ENCODE results near the gene REV3L. TPM values are rescaled to one million over a fixed set of nuclear protein-coding genes. Genes with fewer than 3 reads are reported as not detected.

REV3L gene
- total and polyA plus RNA-seq, 2 donors: 33.8 to 132 TPM

- Histone ChIP-seq H3K27ac (ENCODE audit: low read depth) (no peak overlapping the region), H3K4me3 (ENCODE audit: low read depth, low read length) (no peak overlapping the region), H3K4me1 (ENCODE audit: insufficient read depth) (no peaks in the 10 kb centered on the region), H3K36me3 (ENCODE audit: insufficient read depth) (no peaks in the 10 kb centered on the region)
- no peak for DNase-seq (ENCODE audit: extremely low spot score)
- WGBS: 23% methylated on average over 2 of the region's 2 CpGs
Measured at GRCh38 chr6:111417181-111417585, 65.8 kb downstream of the REV3L start.

GRCh38 chr6:111416529-111416928, 66.5 kb downstream of the REV3L start:
- no peaks in the 10 kb centered on the region for H3K4me1 ChIP-seq (ENCODE audit: insufficient read depth)
- no peak for DNase-seq (ENCODE audit: extremely low spot score)
- no peaks in the 10 kb centered on the region for H3K36me3 ChIP-seq (ENCODE audit: insufficient read depth)
- H3K4me3 ChIP-seq (ENCODE audit: low read depth, low read length): no peak overlapping the region
- H3K27ac ChIP-seq (ENCODE audit: low read depth): no peak overlapping the region

GRCh38 chr6:111414373-111414772, 68.6 kb downstream of the REV3L start:
- Histone ChIP-seq H3K36me3 (ENCODE audit: insufficient read depth) (no peaks in the 10 kb centered on the region), H3K4me1 (ENCODE audit: insufficient read depth) (no peaks in the 10 kb centered on the region), H3K27ac (ENCODE audit: low read depth) (no peak overlapping the region), H3K4me3 (ENCODE audit: low read depth, low read length) (no peak overlapping the region)
- no peak for DNase-seq (ENCODE audit: extremely low spot score)
- 96% methylated on average over 1 of the region's 1 CpG for WGBS

GRCh38 chr6:111411978-111412566, 70.9 kb downstream of the REV3L start:
- DNase-seq (ENCODE audit: extremely low spot score): no peak
- no peak overlapping the region for H3K27ac ChIP-seq (ENCODE audit: low read depth)
- H3K36me3 ChIP-seq (ENCODE audit: insufficient read depth): no peaks in the 10 kb centered on the region
- H3K4me1 ChIP-seq (ENCODE audit: insufficient read depth): no peaks in the 10 kb centered on the region
- no peak overlapping the region for H3K4me3 ChIP-seq (ENCODE audit: low read depth, low read length)
- 77% methylated on average over 4 of the region's 4 CpGs for WGBS

- Histone ChIP-seq H3K4me1 (ENCODE audit: insufficient read depth) (no peaks in the 10 kb centered on the region), H3K4me3 (ENCODE audit: low read depth, low read length) (no peak overlapping the region), H3K36me3 (ENCODE audit: insufficient read depth) (no peaks in the 10 kb centered on the region), H3K27ac (ENCODE audit: low read depth) (no peak overlapping the region)
- WGBS: 82% methylated on average over 4 of the region's 4 CpGs
- DNase-seq (ENCODE audit: extremely low spot score): no peak
Measured at GRCh38 chr6:111411046-111411445, 72.0 kb downstream of the REV3L start.

- no peak for DNase-seq (ENCODE audit: extremely low spot score)
- Histone ChIP-seq H3K4me3 (ENCODE audit: low read depth, low read length) (no peak overlapping the region), H3K36me3 (ENCODE audit: insufficient read depth) (no peaks in the 10 kb centered on the region), H3K4me1 (ENCODE audit: insufficient read depth) (no peaks in the 10 kb centered on the region), H3K27ac (ENCODE audit: low read depth) (no peak overlapping the region)
- WGBS: 71% methylated on average over 3 of the region's 3 CpGs
Measured at GRCh38 chr6:111410371-111410770, 72.6 kb downstream of the REV3L start.

GRCh38 chr6:111409430-111409829, 73.6 kb downstream of the REV3L start:
- 93% methylated on average over 1 of the region's 1 CpG for WGBS
- Histone ChIP-seq H3K27ac (ENCODE audit: low read depth) (no peak overlapping the region), H3K4me3 (ENCODE audit: low read depth, low read length) (no peak overlapping the region), H3K4me1 (ENCODE audit: insufficient read depth) (no peaks in the 10 kb centered on the region), H3K36me3 (ENCODE audit: insufficient read depth) (no peaks in the 10 kb centered on the region)
- DNase-seq (ENCODE audit: extremely low spot score): no peak

- no peak for DNase-seq (ENCODE audit: extremely low spot score)
- Histone ChIP-seq H3K27ac (ENCODE audit: low read depth) (no peak overlapping the region), H3K4me3 (ENCODE audit: low read depth, low read length) (no peak overlapping the region), H3K4me1 (ENCODE audit: insufficient read depth) (no peaks in the 10 kb centered on the region), H3K36me3 (ENCODE audit: insufficient read depth) (no peaks in the 10 kb centered on the region)
- WGBS: 86% methylated on average over 4 of the region's 4 CpGs
Measured at GRCh38 chr6:111407686-111408085, 75.3 kb downstream of the REV3L start.

GRCh38 chr6:111406200-111406721, 76.8 kb downstream of the REV3L start:
- no peak for DNase-seq (ENCODE audit: extremely low spot score)
- no peaks in the 10 kb centered on the region for H3K36me3 ChIP-seq (ENCODE audit: insufficient read depth)

GRCh38 chr6:111403388-111403787, 79.6 kb downstream of the REV3L start:
- no peak for DNase-seq (ENCODE audit: extremely low spot score)
- Histone ChIP-seq H3K4me3 (ENCODE audit: low read depth, low read length) (no peak overlapping the region), H3K4me1 (ENCODE audit: insufficient read depth) (no peaks in the 10 kb centered on the region), H3K27ac (ENCODE audit: low read depth) (no peak overlapping the region), H3K36me3 (ENCODE audit: insufficient read depth) (no peaks in the 10 kb centered on the region)
- WGBS: 90% methylated on average over 3 of the region's 3 CpGs

More at GRCh38 chr6:111406200-111406721, 76.8 kb downstream of the REV3L start:
- H3K4me1 ChIP-seq (ENCODE audit: insufficient read depth): no peaks in the 10 kb centered on the region
- H3K4me3 ChIP-seq (ENCODE audit: low read depth, low read length): no peak overlapping the region
- 79% methylated on average over 3 of the region's 3 CpGs for WGBS
- peak overlapping the region; percentile 67 for H3K27ac ChIP-seq (ENCODE audit: low read depth)

- 83% methylated on average over 3 of the region's 3 CpGs for WGBS
Measured at GRCh38 chr6:111399626-111400025, 83.4 kb downstream of the REV3L start.

GRCh38 chr6:111388681-111389080, 94.3 kb downstream of the REV3L start:
- DNase-seq (ENCODE audit: extremely low spot score): no peak
- 74% methylated on average over 2 of the region's 2 CpGs for WGBS
- H3K4me3 ChIP-seq (ENCODE audit: low read depth, low read length): no peak overlapping the region
- H3K36me3 ChIP-seq (ENCODE audit: insufficient read depth): peaks cover 2% of the 10 kb centered on the region
- no peak overlapping the region for H3K27ac ChIP-seq (ENCODE audit: low read depth)
- no peaks in the 10 kb centered on the region for H3K4me1 ChIP-seq (ENCODE audit: insufficient read depth)

More at GRCh38 chr6:111399626-111400025, 83.4 kb downstream of the REV3L start:
- Histone ChIP-seq H3K4me1 (ENCODE audit: insufficient read depth) (no peaks in the 10 kb centered on the region), H3K4me3 (ENCODE audit: low read depth, low read length) (no peak overlapping the region), H3K27ac (ENCODE audit: low read depth) (no peak overlapping the region), H3K36me3 (ENCODE audit: insufficient read depth) (no peaks in the 10 kb centered on the region)
- no peak for DNase-seq (ENCODE audit: extremely low spot score)

- WGBS: 63% methylated on average over 9 of the region's 9 CpGs
- H3K27ac ChIP-seq (ENCODE audit: low read depth): no peak overlapping the region
- peaks cover 5% of the 10 kb centered on the region for H3K36me3 ChIP-seq (ENCODE audit: insufficient read depth)
- DNase-seq (ENCODE audit: extremely low spot score): no peak
- H3K4me3 ChIP-seq (ENCODE audit: low read depth, low read length): no peak overlapping the region
- no peaks in the 10 kb centered on the region for H3K4me1 ChIP-seq (ENCODE audit: insufficient read depth)
Measured at GRCh38 chr6:111382476-111383294, 100.3 kb downstream of the REV3L start.

GRCh38 chr6:111381728-111382127, 101.3 kb downstream of the REV3L start:
- 55% methylated on average over 1 of the region's 1 CpG for WGBS
- Histone ChIP-seq H3K4me1 (ENCODE audit: insufficient read depth) (no peaks in the 10 kb centered on the region), H3K4me3 (ENCODE audit: low read depth, low read length) (no peak overlapping the region), H3K27ac (ENCODE audit: low read depth) (no peak overlapping the region), H3K36me3 (ENCODE audit: insufficient read depth) (peaks cover 8% of the 10 kb centered on the region)
- DNase-seq (ENCODE audit: extremely low spot score): no peak

Data from urinary bladder (tissue), 4 donors.